Endodermal cell (in vitro differentiated cells): ENCODE measurements around the gene RFPL3. TPM values are rescaled to one million over a fixed set of nuclear protein-coding genes. Genes with fewer than 3 reads are reported as not detected.

Experiments used
- DNase-seq: peaks from one replicate; pipeline ENCODE4 v3.0.0-alpha.2; 2017
- H3K27ac ChIP-seq: 2 replicates; pipeline ENCODE4 v1.5.1; 2013; ENCODE audit warnings: mild to moderate bottlenecking, low read depth, low read length, moderate library complexity
- H3K27me3 ChIP-seq: 2 replicates; pipeline ENCODE4 v1.6.1; 2013; ENCODE audit warnings: mild to moderate bottlenecking, low read length, moderate library complexity; ENCODE audit not compliant: insufficient read depth, control insufficient read depth, poor library complexity, severe bottlenecking
- H3K36me3 ChIP-seq: 2 replicates; pipeline ENCODE4 v1.7.0; 2013; ENCODE audit warnings: mild to moderate bottlenecking, low read length, moderate library complexity; ENCODE audit not compliant: control insufficient read depth, insufficient read depth
- H3K4me1 ChIP-seq: one replicate; pipeline ENCODE4 v1.7.0; 2013; ENCODE audit warnings: low read length; ENCODE audit not compliant: control insufficient read depth, insufficient read depth
- H3K4me3 ChIP-seq: 2 replicates; pipeline ENCODE4 v1.5.1; 2013; ENCODE audit warnings: mild to moderate bottlenecking, low read length, moderate library complexity
- H3K9ac ChIP-seq: 2 replicates; pipeline ENCODE4 v1.6.1; 2013; ENCODE audit warnings: mild to moderate bottlenecking, low read length, moderate library complexity; ENCODE audit not compliant: poor library complexity, severe bottlenecking; ENCODE audit errors: extremely low read depth
- H3K9me3 ChIP-seq: 2 replicates; pipeline ENCODE4 v1.6.1; 2013; ENCODE audit warnings: mild to moderate bottlenecking, low read length, moderate library complexity; ENCODE audit not compliant: control insufficient read depth
- H3K27ac Mint-ChIP-seq: 2 replicates; pipeline ENCODE4 v1.8.0; 2020; ENCODE audit warnings: mixed read lengths
- H3K27me3 Mint-ChIP-seq: 2 replicates; pipeline ENCODE4 v1.8.0; 2021; ENCODE audit warnings: mild to moderate bottlenecking, mixed read lengths; ENCODE audit not compliant: insufficient read depth
- H3K36me3 Mint-ChIP-seq: 2 replicates; pipeline ENCODE4 v1.8.0; 2020; ENCODE audit warnings: low read depth, mixed read lengths
- H3K4me1 Mint-ChIP-seq: 2 replicates; pipeline ENCODE4 v1.8.0; 2020; ENCODE audit warnings: mixed read lengths
- H3K4me3 Mint-ChIP-seq: 2 replicates; pipeline ENCODE4 v1.8.0; 2020; ENCODE audit warnings: mild to moderate bottlenecking, moderate library complexity, mixed read lengths
- H3K9me3 Mint-ChIP-seq: 2 replicates; pipeline ENCODE4 v1.8.0; 2020; ENCODE audit warnings: mild to moderate bottlenecking, mixed read lengths
- CTCF ChIP-seq: fragments of 200-600 bp; sonication (generic); conservative IDR thresholded peaks from 2 replicates; pipeline ENCODE4 v1.5.0; 2021; ENCODE audit warnings: antibody characterized with exemption, mild to moderate bottlenecking
- WGBS, 2 experiments: methylation state at CpG; one replicate each; pipeline versions ENCODE4 v1.1.5 to v1.1.7; 2013; ENCODE audit warnings: missing lambda C conversion rate in 2 of 2, mixed read lengths in 1 of 2; ENCODE audit not compliant: insufficient coverage in 1 of 2, insufficient read length in 1 of 2; 5-methylcytosine and 5-hydroxymethylcytosine counted together
- total RNA-seq, 2 donors: library from RNA; stranded (reverse); fragmentation: NEBNext Ultra II Directional in 1 of 2; extraction: Animal tissue kit (Norgen Biotek cat#: 25700) in 1 of 2; gene quantifications; 2 replicates in 1 of 2; 3 replicates in 1 of 2; pipeline ENCODE4 v1.2.1, GENCODE V29; 2021

Gene RFPL3
- total RNA-seq, 2 donors from 2014 or later = not detected

- Mint-ChIP-seq H3K9me3 (no peaks in the 10 kb centered on the region), H3K27me3 (peaks cover 1% of the 10 kb centered on the region), H3K36me3 (no peaks in the 10 kb centered on the region), H3K27ac (no peak overlapping the region), H3K4me3 (no peak overlapping the region), H3K4me1 (peaks cover 7% of the 10 kb centered on the region)
- H3K9me3 ChIP-seq = no peaks in the 10 kb centered on the region
- H3K36me3 ChIP-seq = no peaks in the 10 kb centered on the region
- no peak overlapping the region for H3K9ac ChIP-seq
- H3K27me3 ChIP-seq = no peaks in the 10 kb centered on the region
- 100% methylated on average over 1 of the region's 2 CpGs; no CpG with 5 or more reads in 1 of the 2 experiments for whole genome bisulfite sequencing, 2 experiments
- H3K27ac ChIP-seq = no peak overlapping the region
- no peak for TF ChIP-seq CTCF
- no peak overlapping the region for H3K4me3 ChIP-seq
- H3K4me1 ChIP-seq = no peaks in the 10 kb centered on the region
- no peak for DNase-seq
These were observed 3.6 kb downstream of the RFPL3 start for GRCh38 chr22:32361257-32361656.

GRCh38 chr22:32364210-32364609 lies 6.5 kb downstream of the RFPL3 start:
- H3K36me3 ChIP-seq = no peaks in the 10 kb centered on the region
- Mint-ChIP-seq H3K27me3 (peaks cover 3% of the 10 kb centered on the region), H3K27ac (no peak overlapping the region), H3K4me3 (no peak overlapping the region), H3K4me1 (no peaks in the 10 kb centered on the region), H3K36me3 (no peaks in the 10 kb centered on the region), H3K9me3 (no peaks in the 10 kb centered on the region)
- no peaks in the 10 kb centered on the region for H3K9me3 ChIP-seq
- no peak for TF ChIP-seq CTCF
- H3K27me3 ChIP-seq = no peaks in the 10 kb centered on the region
- H3K4me1 ChIP-seq = no peaks in the 10 kb centered on the region
- no peak overlapping the region for H3K27ac ChIP-seq
- no peak for DNase-seq
- H3K4me3 ChIP-seq = no peak overlapping the region
- H3K9ac ChIP-seq = no peak overlapping the region
- 90 to 91% methylated on average over 3 to 4 of the region's 5 CpGs for WGBS, 2 experiments

GRCh38 chr22:32375678-32376450 lies 18.2 kb downstream of the RFPL3 start:
- no peak overlapping the region for H3K9ac ChIP-seq
- H3K4me1 ChIP-seq = no peaks in the 10 kb centered on the region
- H3K27ac ChIP-seq = no peak overlapping the region
- no peaks in the 10 kb centered on the region for H3K9me3 ChIP-seq
- WGBS, 2 experiments = 93 to 95% methylated on average over 4 to 7 of the region's 7 CpGs
- H3K27me3 ChIP-seq = no peaks in the 10 kb centered on the region
- H3K4me1 Mint-ChIP-seq = no peaks in the 10 kb centered on the region
- H3K4me3 Mint-ChIP-seq = no peak overlapping the region
- TF ChIP-seq CTCF = no peak
- no peaks in the 10 kb centered on the region for H3K9me3 Mint-ChIP-seq
- no peaks in the 10 kb centered on the region for H3K36me3 Mint-ChIP-seq
- H3K27me3 Mint-ChIP-seq = no peaks in the 10 kb centered on the region
- H3K36me3 ChIP-seq = no peaks in the 10 kb centered on the region
- DNase-seq = no peak
- no peak overlapping the region for H3K27ac Mint-ChIP-seq
- no peak overlapping the region for H3K4me3 ChIP-seq
